Measurements from ENCODE around the gene CACNA1C.

Gene CACNA1C

GRCh38 chr12:2212537-2212936, 159.8 kb downstream of the CACNA1C start:
- DNase-seq = no peak

GRCh38 chr12:2212971-2213869, 160.4 kb downstream of the CACNA1C start:
- no peak for DNase-seq

GRCh38 chr12:2214411-2214810, 161.6 kb downstream of the CACNA1C start:
- no peak for DNase-seq

- no peak for DNase-seq
Measured at GRCh38 chr12:2215709-2216560, 163.1 kb downstream of the CACNA1C start.

GRCh38 chr12:2218706-2219105, 165.9 kb downstream of the CACNA1C start:
- no peak for DNase-seq

GRCh38 chr12:2221030-2221621, 168.3 kb downstream of the CACNA1C start:
- no peak for DNase-seq

- no peak for DNase-seq
Measured at GRCh38 chr12:2222691-2223090, 169.9 kb downstream of the CACNA1C start.

- no peak for DNase-seq
Measured at GRCh38 chr12:2224961-2225360, 172.2 kb downstream of the CACNA1C start.

- DNase-seq = no peak
Measured at GRCh38 chr12:2225696-2226095, 172.9 kb downstream of the CACNA1C start.

- DNase-seq = no peak
Measured at GRCh38 chr12:2226641-2227040, 173.9 kb downstream of the CACNA1C start.

- DNase-seq = no peak
Measured at GRCh38 chr12:2227360-2227759, 174.6 kb downstream of the CACNA1C start.

GRCh38 chr12:2228535-2228934, 175.7 kb downstream of the CACNA1C start:
- DNase-seq = no peak

GRCh38 chr12:2229661-2230539, 177.1 kb downstream of the CACNA1C start:
- no peak for DNase-seq

- DNase-seq = no peak
Measured at GRCh38 chr12:2231011-2231595, 178.3 kb downstream of the CACNA1C start.

GRCh38 chr12:2231956-2232355, 179.2 kb downstream of the CACNA1C start:
- DNase-seq = no peak

GRCh38 chr12:2233034-2233433, 180.2 kb downstream of the CACNA1C start:
- DNase-seq = no peak

- DNase-seq = no peak
Measured at GRCh38 chr12:2234091-2234490, 181.3 kb downstream of the CACNA1C start.

GRCh38 chr12:2234646-2235350, 182.0 kb downstream of the CACNA1C start:
- no peak for DNase-seq

- no peak for DNase-seq
Measured at GRCh38 chr12:2236506-2237294, 183.9 kb downstream of the CACNA1C start.

- no peak for DNase-seq
Measured at GRCh38 chr12:2238111-2238510, 185.3 kb downstream of the CACNA1C start.
